Spleen (tissue), 11 donors: ENCODE data around the gene ILKAP. TPM values are rescaled to one million over a fixed set of nuclear protein-coding genes. Genes with fewer than 3 reads are reported as not detected.

Experiments used
- DNase-seq: peaks from one replicate; pipeline ENCODE4 v3.0.0-alpha.2; 2020
- H3K27ac ChIP-seq, 8 donors: fragments of 200-600 bp; sonication (generic) in 7 of 8; 1 replicate in 4 of 8; 2 replicates in 4 of 8; pipeline versions ENCODE4 v1.5.0 to v1.8.0; 2016 to 2021; ENCODE audit warnings: inconsistent platforms in 4 of 8, mild to moderate bottlenecking in 4 of 8, moderate library complexity in 1 of 8
- H3K27me3 ChIP-seq, 7 donors: fragments of 200-600 bp; sonication (generic) in 6 of 7; replicated peaks in 1 of 7; 1 replicate in 4 of 7; 2 replicates in 3 of 7; pipeline versions ENCODE4 v1.5.0 to v1.8.0; 2016 to 2021; ENCODE audit warnings: inconsistent platforms in 3 of 7, mild to moderate bottlenecking in 1 of 7
- H3K36me3 ChIP-seq, 6 donors: fragments of 200-600 bp; sonication (generic) in 5 of 6; 1 replicate in 4 of 6; 2 replicates in 2 of 6; pipeline versions ENCODE4 v1.5.0 to v1.8.0; 2016 to 2021; ENCODE audit warnings: inconsistent platforms in 2 of 6
- H3K4me1 ChIP-seq, 6 donors: fragments of 200-600 bp; sonication (generic) in 5 of 6; 1 replicate in 3 of 6; 2 replicates in 3 of 6; pipeline versions ENCODE4 v1.5.0 to v1.8.0; 2016 to 2021; ENCODE audit warnings: inconsistent platforms in 3 of 6
- H3K4me3 ChIP-seq, 8 donors: fragments of 200-600 bp; sonication (generic) in 7 of 8; 1 replicate in 4 of 8; 2 replicates in 4 of 8; pipeline versions ENCODE4 v1.5.0 to v1.8.0; 2016 to 2021; ENCODE audit warnings: inconsistent platforms in 4 of 8, mild to moderate bottlenecking in 4 of 8, moderate library complexity in 2 of 8
- H3K9me3 ChIP-seq, 8 donors: fragments of 200-600 bp; sonication (generic) in 7 of 8; 1 replicate in 4 of 8; 2 replicates in 4 of 8; pipeline versions ENCODE4 v1.5.0 to v1.8.0; 2016 to 2021; ENCODE audit warnings: inconsistent platforms in 4 of 8
- POLR2A ChIP-seq, 3 donors: fragments of 450-650 bp; IDR thresholded peaks; one replicate each; pipeline ENCODE4 v1.5.1; 2017; ENCODE audit warnings: antibody characterized with exemption in 3 of 3, mild to moderate bottlenecking in 1 of 3
- POLR2AphosphoS5 ChIP-seq, 3 donors: sonication (generic); formaldehyde crosslinking; IDR thresholded peaks; one replicate each; pipeline ENCODE4 v1.5.1; 2017; ENCODE audit warnings: antibody characterized with exemption in 3 of 3
- WGBS, 5 donors: extraction: QIAGEN DNeasy Blood & Tissue Kit in 3 of 5; methylation state at CpG; one replicate each; pipeline versions ENCODE4 v1.1.5 to v1.1.7; 2013 to 2018; 5-methylcytosine and 5-hydroxymethylcytosine counted together
- intact Hi-C: fragments of 100-400 bp; cut with DNase I; formaldehyde crosslinking; loops from one replicate; pipeline ENCODE4 v1.15.0; 2023; ENCODE audit warnings: low total_unique reads
- polyA plus RNA-seq, 3 donors: library from polyadenylated mRNA; stranded (reverse); fragments of 200-250 nt; gene quantifications; one replicate each; pipeline ENCODE4 v1.2.1, GENCODE V29; 2013
- total RNA-seq, 7 donors: library from RNA; depleted of rRNA in 3 of 7; stranded (reverse); fragments of >200 nt in 3 of 7; fragmentation: NEBNext Ultra II Directional in 4 of 7; extraction: Animal tissue kit (Norgen Biotek cat#: 25700) in 4 of 7; gene quantifications; one replicate each; pipeline versions ENCODE4 v1.1.0 to v1.2.1, GENCODE V29; 2016 to 2021
- TF ChIP-seq, protein P1 (sequence below), 11 experiments: fragments of 200-600 bp in 7 of 11; fragments of 450-650 bp in 4 of 11; sonication (generic) in 4 of 11; IDR thresholded peaks in 8 of 11; conservative IDR thresholded peaks in 3 of 11; 1 replicate in 7 of 11; 2 replicates in 4 of 11; pipeline versions ENCODE4 v1.4.0 to v1.8.0; 2016 to 2021; ENCODE audit warnings: antibody characterized with exemption in 11 of 11, inconsistent platforms in 4 of 11, mild to moderate bottlenecking in 1 of 11
- donor health status: healthy with polysubstance abuse.
- donor health status: DM: no; HTN: no; CAD: no; lungs with moderate emphysema.
- donor health status: DM: no; HTN: no; CAD: no.
- donor health status: Bipolar disorder and iron deficiency.
- donor health status: healthy.
- donor health status: DM: no; HTN: no; CAD: no.
- donor health status: DM: yes; HTN: yes; CAD: no.

Gene ILKAP
- total and polyA plus RNA-seq, 10 donors = 39.7 to 64.5 (median 50.1) TPM

DNA sequence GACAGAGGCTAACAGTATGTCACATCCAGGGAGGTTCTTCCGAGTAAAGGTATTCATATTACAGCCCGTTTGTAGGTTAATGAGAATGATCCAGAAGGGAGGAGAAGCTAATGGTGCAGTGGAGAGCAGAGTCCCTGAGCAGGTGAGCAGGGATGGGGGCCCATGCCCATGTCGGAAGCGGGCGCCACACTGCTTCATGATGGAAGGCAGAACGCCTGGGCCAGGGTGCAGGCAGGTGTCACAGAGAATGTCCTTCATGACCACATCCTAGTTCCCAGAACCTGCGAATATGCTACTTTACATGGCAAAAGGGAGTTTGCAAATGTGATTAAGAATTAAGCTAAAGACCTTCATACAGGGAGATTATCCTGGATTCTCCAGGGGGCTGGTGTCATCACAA, 32.4 kb upstream of the ILKAP start:
- Histone ChIP-seq H3K9me3 (no peaks in the 10 kb centered on the region), H3K4me1 (peaks cover 9 to 45% (median 30%) of the 10 kb centered on the region in 6 donors), H3K36me3 (no peaks in the 10 kb centered on the region), H3K27ac (no peak overlapping the region), H3K27me3 (peaks cover 0 to 56% (median 13%) of the 10 kb centered on the region in 7 donors), H3K4me3 (no peak overlapping the region)
- WGBS, 5 donors = 88 to 92% (median 89%) methylated on average over 7 of the region's 7 CpGs
- TF ChIP-seq POLR2AphosphoS5 (IDR thresholded peaks at IDR 0.05) (no peak), POLR2A (IDR thresholded peaks at IDR 0.05) (no peak)
- TF ChIP-seq, protein P1, sequence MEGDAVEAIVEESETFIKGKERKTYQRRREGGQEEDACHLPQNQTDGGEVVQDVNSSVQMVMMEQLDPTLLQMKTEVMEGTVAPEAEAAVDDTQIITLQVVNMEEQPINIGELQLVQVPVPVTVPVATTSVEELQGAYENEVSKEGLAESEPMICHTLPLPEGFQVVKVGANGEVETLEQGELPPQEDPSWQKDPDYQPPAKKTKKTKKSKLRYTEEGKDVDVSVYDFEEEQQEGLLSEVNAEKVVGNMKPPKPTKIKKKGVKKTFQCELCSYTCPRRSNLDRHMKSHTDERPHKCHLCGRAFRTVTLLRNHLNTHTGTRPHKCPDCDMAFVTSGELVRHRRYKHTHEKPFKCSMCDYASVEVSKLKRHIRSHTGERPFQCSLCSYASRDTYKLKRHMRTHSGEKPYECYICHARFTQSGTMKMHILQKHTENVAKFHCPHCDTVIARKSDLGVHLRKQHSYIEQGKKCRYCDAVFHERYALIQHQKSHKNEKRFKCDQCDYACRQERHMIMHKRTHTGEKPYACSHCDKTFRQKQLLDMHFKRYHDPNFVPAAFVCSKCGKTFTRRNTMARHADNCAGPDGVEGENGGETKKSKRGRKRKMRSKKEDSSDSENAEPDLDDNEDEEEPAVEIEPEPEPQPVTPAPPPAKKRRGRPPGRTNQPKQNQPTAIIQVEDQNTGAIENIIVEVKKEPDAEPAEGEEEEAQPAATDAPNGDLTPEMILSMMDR (IDR thresholded peaks at IDR 0.05 in 8 of 11, conservative IDR thresholded peaks at IDR 0.05 in 3 of 11) = no peak
- no peak for DNase-seq
- intact Hi-C loops = no loop called here

DNA sequence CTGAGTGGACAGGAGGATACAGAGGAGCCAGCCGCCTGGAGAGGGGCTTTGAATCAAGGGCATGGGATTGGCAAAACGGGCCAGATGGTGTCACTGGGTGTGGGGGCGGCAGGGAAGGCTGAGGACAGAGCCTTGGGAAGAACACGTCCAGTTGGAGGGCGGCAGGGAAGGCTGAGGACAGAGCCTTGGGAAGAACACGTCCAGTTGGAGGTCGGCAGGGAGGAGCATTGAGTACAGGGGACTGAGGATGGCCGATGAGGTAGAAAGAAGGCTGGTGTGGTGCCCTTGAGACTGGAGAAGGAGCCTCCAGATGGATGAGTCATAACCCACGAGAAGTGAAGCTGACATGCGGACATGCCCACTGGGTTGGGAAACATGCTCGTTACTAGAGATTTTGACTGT, 31.8 kb upstream of the ILKAP start:
- DNase-seq = peak; percentile 77
- intact Hi-C loops = no loop called here
- H3K4me3 ChIP-seq = no peak overlapping the region
- H3K4me1 ChIP-seq = peaks cover 4 to 45% (median 29%) of the 10 kb centered on the region in 6 donors
- no peaks in the 10 kb centered on the region for H3K9me3 ChIP-seq
- 64 to 81% (median 72%) methylated on average over 11 of the region's 11 CpGs for WGBS, 5 donors
- H3K27ac ChIP-seq = no peak overlapping the region
- H3K27me3 ChIP-seq = peaks cover 0 to 51% (median 10%) of the 10 kb centered on the region in 7 donors
- H3K36me3 ChIP-seq = no peaks in the 10 kb centered on the region
- no peak for TF ChIP-seq POLR2A (IDR thresholded peaks at IDR 0.05)
- TF ChIP-seq, protein P1 (IDR thresholded peaks at IDR 0.05 in 8 of 11, conservative IDR thresholded peaks at IDR 0.05 in 3 of 11) = no peak

DNA sequence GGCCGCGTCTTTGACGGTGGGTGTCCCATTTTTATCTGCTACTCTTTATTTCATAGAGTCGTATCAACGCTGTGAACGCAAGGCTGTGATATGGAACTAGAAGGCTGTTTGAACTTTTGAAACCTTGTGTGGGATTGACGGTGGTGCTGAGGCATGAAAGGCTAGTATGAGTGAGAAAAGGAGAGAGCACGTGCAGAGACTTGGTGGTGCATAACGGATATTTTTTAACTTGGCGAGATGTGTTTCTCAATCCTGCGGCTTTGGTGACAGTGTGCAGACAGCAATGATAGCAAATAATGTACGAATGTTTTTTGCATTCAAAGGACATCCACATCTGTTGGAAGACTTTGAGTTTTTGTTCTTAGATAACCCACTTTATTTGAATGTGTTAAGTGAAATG, 30.1 kb upstream of the ILKAP start:
- H3K4me3 ChIP-seq = peak overlapping the region in 1 of 8 donors; percentile 73
- H3K27me3 ChIP-seq = peaks cover 0 to 34% (median 4%) of the 10 kb centered on the region in 7 donors
- peaks cover 0 to 8% (median 0%) of the 10 kb centered on the region in 6 donors for H3K36me3 ChIP-seq
- intact Hi-C loops = no loop called here
- no peak overlapping the region for H3K27ac ChIP-seq
- peaks cover 0 to 44% (median 22%) of the 10 kb centered on the region in 6 donors for H3K4me1 ChIP-seq
- TF ChIP-seq, protein P1 (IDR thresholded peaks at IDR 0.05 in 8 of 11, conservative IDR thresholded peaks at IDR 0.05 in 3 of 11) = no peak
- no peak for TF ChIP-seq POLR2AphosphoS5 (IDR thresholded peaks at IDR 0.05)
- no peak for TF ChIP-seq POLR2A (IDR thresholded peaks at IDR 0.05)
- DNase-seq = no peak
- 79 to 93% (median 92%) methylated on average over 12 of the region's 12 CpGs for WGBS, 5 donors
- no peaks in the 10 kb centered on the region for H3K9me3 ChIP-seq

DNA sequence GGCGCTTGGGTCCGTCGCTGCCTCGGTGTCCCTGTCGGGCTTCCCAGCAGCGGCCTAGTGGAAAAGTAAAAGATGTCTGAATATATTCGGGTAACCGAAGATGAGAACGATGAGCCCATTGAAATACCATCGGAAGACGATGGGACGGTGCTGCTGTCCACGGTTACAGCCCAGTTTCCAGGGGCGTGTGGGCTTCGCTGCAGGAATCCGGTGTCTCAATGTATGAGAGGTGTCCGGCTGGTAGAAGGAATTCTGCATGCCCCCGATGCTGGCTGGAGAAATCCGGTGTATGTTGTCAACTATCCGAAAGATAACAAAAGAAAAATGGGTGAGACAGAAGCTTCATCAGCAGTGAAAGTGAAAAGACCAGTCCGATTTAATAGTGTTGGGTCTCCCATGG, 28.3 kb upstream of the ILKAP start:
- H3K9me3 ChIP-seq = no peaks in the 10 kb centered on the region
- DNase-seq = no peak
- WGBS, 5 donors = 58 to 65% (median 64%) methylated on average over 21 of the region's 21 CpGs
- H3K27ac ChIP-seq = peak overlapping the region in 1 of 8 donors; percentile 81
- H3K4me1 ChIP-seq = peaks cover 0 to 38% (median 20%) of the 10 kb centered on the region in 6 donors
- TF ChIP-seq POLR2AphosphoS5 (IDR thresholded peaks at IDR 0.05) = no peak
- no peak for TF ChIP-seq POLR2A (IDR thresholded peaks at IDR 0.05)
- TF ChIP-seq, protein P1 (IDR thresholded peaks at IDR 0.05 in 8 of 11, conservative IDR thresholded peaks at IDR 0.05 in 3 of 11) = no peak
- intact Hi-C loops = no loop called here
- peak overlapping the region in 6 of 8 donors; percentile 51 to 87 (median 62) for H3K4me3 ChIP-seq
- peaks cover 0 to 16% (median 0%) of the 10 kb centered on the region in 7 donors for H3K27me3 ChIP-seq
- peaks cover 0 to 19% (median 0%) of the 10 kb centered on the region in 6 donors for H3K36me3 ChIP-seq
